ENCODE results near the gene HCST.

DNA sequence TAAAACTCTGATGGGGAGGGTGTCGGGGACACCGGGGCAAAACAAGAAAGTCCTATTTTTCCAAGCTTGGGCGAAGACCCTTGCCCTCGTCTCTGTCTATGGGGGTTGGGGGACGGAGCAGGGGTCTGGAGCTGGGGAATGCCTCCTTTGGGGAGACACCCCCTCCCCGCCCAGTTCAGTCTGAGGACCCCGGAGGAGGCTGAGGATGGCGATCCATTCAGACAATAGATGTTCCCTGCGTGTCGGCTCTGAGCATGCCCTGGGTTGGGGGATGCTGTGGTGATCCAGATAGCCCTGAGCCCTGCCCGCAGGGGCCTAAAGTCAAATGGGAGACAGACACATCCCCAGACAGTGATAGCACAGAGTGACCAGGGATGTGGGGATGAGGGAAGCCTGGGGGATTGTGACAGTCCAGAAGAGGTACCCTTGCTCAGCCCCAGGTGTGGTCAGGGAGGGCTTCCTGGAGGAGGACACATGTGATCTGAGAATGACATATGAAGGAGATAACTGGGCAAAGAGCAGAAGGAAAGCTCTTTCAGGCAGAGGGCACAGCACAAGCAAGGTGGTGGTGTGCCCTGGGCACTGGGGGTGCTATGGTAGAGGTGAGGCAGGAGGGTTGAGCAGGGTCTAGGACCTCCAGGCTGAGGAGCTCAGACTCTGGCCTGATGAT lies 42.9 kb downstream of the HCST start:
- TF ChIP-seq, protein P1, sequence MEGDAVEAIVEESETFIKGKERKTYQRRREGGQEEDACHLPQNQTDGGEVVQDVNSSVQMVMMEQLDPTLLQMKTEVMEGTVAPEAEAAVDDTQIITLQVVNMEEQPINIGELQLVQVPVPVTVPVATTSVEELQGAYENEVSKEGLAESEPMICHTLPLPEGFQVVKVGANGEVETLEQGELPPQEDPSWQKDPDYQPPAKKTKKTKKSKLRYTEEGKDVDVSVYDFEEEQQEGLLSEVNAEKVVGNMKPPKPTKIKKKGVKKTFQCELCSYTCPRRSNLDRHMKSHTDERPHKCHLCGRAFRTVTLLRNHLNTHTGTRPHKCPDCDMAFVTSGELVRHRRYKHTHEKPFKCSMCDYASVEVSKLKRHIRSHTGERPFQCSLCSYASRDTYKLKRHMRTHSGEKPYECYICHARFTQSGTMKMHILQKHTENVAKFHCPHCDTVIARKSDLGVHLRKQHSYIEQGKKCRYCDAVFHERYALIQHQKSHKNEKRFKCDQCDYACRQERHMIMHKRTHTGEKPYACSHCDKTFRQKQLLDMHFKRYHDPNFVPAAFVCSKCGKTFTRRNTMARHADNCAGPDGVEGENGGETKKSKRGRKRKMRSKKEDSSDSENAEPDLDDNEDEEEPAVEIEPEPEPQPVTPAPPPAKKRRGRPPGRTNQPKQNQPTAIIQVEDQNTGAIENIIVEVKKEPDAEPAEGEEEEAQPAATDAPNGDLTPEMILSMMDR (IDR thresholded peaks at IDR 0.05; ENCODE audit: low read depth, low read length): no peak
- TF ChIP-seq, protein P2, sequence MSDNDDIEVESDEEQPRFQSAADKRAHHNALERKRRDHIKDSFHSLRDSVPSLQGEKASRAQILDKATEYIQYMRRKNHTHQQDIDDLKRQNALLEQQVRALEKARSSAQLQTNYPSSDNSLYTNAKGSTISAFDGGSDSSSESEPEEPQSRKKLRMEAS (IDR thresholded peaks at IDR 0.05; ENCODE audit: low read depth, low read length): no peak

Data from NB4 (cell line).